Kidney (tissue), 14 donors: ENCODE measurements around the gene MED25. TPM values are rescaled to one million over a fixed set of nuclear protein-coding genes. Genes with fewer than 3 reads are reported as not detected.
A peak's percentile ranks its signal among the peaks of the same experiment; 100 is the strongest.

Experiments used
- DNase-seq, 5 donors: peaks; one replicate each; pipeline ENCODE4 v3.0.0-alpha.2; 2013 to 2020
- FAIRE-seq: peaks from 2 replicates; lab custom pipeline; 2012; peaks lifted over from hg19 to GRCh38; lab: Jason Lieb, UNC
- H3K27ac ChIP-seq, 2 donors: one replicate each; pipeline ENCODE4 v1.7.0; 2013; ENCODE audit warnings: low read depth in 2 of 2, low read length in 2 of 2, inconsistent platforms in 1 of 2
- H3K27me3 ChIP-seq: one replicate; pipeline ENCODE4 v1.7.1; 2013; ENCODE audit warnings: low read length, inconsistent platforms; ENCODE audit not compliant: control insufficient read depth, insufficient read depth
- H3K36me3 ChIP-seq, 3 donors: one replicate each; pipeline versions ENCODE4 v1.7.0 to v1.7.1; 2013; ENCODE audit warnings: low read length in 3 of 3, control low read depth in 1 of 3, inconsistent platforms in 1 of 3; ENCODE audit not compliant: insufficient read depth in 3 of 3, control insufficient read depth in 2 of 3
- H3K4me1 ChIP-seq, 3 donors: one replicate each; pipeline versions ENCODE4 v1.7.0 to v1.7.1; 2013; ENCODE audit warnings: low read length in 3 of 3, inconsistent platforms in 1 of 3, low read depth in 1 of 3; ENCODE audit not compliant: control insufficient read depth in 2 of 3, insufficient read depth in 2 of 3
- H3K4me3 ChIP-seq, 3 donors: one replicate each; pipeline versions ENCODE4 v1.7.0 to v1.8.1; 2013; ENCODE audit warnings: low read length in 3 of 3, control low read depth in 1 of 3, inconsistent platforms in 1 of 3
- H3K9ac ChIP-seq, 3 donors: one replicate each; pipeline versions ENCODE4 v1.7.0 to v1.7.1; 2013; ENCODE audit warnings: low read length in 3 of 3, control low read depth in 1 of 3, inconsistent platforms in 1 of 3
- H3K9me3 ChIP-seq, 3 donors: one replicate each; pipeline versions ENCODE4 v1.7.0 to v1.7.1; 2013; ENCODE audit warnings: low read length in 3 of 3, control low read depth in 1 of 3, inconsistent platforms in 1 of 3; ENCODE audit not compliant: control insufficient read depth in 2 of 3, insufficient read depth in 1 of 3
- CTCF ChIP-seq: IDR thresholded peaks from 3 replicates; pipeline ENCODE4 v1.5.1; 2012; ENCODE audit warnings: mild to moderate bottlenecking, moderate library complexity, borderline replicate concordance; ENCODE audit not compliant: insufficient read depth; ENCODE audit errors: extremely low read depth
- intact Hi-C: fragments of 100-400 bp; cut with DNase I; formaldehyde crosslinking; loops from one replicate; pipeline ENCODE4 v1.11.1; 2022
- polyA plus RNA-seq: library from polyadenylated mRNA; stranded (reverse); fragments of 350-450 nt; fragmentation: Illumina TruSeq; extraction: RNeasy Lipid Tissue Mini Kit (QIAGEN cat#74804); gene quantifications from one replicate; pipeline ENCODE4 v1.2.3, GENCODE V29; 2014; ENCODE audit warnings: low read depth, low replicate concordance; ENCODE audit not compliant: insufficient read depth
- total RNA-seq: library from RNA; stranded (reverse); fragmentation: NEBNext Ultra II Directional; extraction: Animal tissue kit (Norgen Biotek cat#: 25700); gene quantifications from one replicate; pipeline ENCODE4 v1.2.1, GENCODE V29; 2021
- donor health status: control.
- donor health status: control.
- donor health status: control.
- donor health status: control.
- donor health status: control.
- donor health status: DM: yes; HTN: yes; CAD: no.
- donor health status: Normal renal cell carcinoma (clear cell type).

MED25 gene
- total and polyA plus RNA-seq, 2 donors from 2014 or later: 37.3 to 53.2 TPM

- Histone ChIP-seq H3K9ac (no peak overlapping the region), H3K27ac (no peak overlapping the region), H3K36me3 (peaks cover 6 to 22% (median 11%) of the 10 kb centered on the region in 3 donors), H3K27me3 (no peaks in the 10 kb centered on the region), H3K4me3 (no peak overlapping the region), H3K9me3 (no peaks in the 10 kb centered on the region), H3K4me1 (peaks cover 0 to 18% (median 8%) of the 10 kb centered on the region in 3 donors)
- no peak for FAIRE-seq
- DNase-seq: no peak
- no peak for TF ChIP-seq CTCF
- intact Hi-C loops: no loop called here
These were observed 45.8 kb downstream of the MED25 start for GRCh38 chr19:49863935-49864320.

- Histone ChIP-seq H3K27ac (no peak overlapping the region), H3K9me3 (no peaks in the 10 kb centered on the region), H3K36me3 (peaks cover 6 to 20% (median 11%) of the 10 kb centered on the region in 3 donors), H3K4me1 (peaks cover 0 to 20% (median 8%) of the 10 kb centered on the region in 3 donors), H3K9ac (no peak overlapping the region), H3K27me3 (no peaks in the 10 kb centered on the region), H3K4me3 (no peak overlapping the region)
- TF ChIP-seq CTCF: no peak
- DNase-seq (no peak), FAIRE-seq (no peak)
- intact Hi-C loops: no loop called here
These were observed 46.8 kb downstream of the MED25 start for GRCh38 chr19:49864890-49865289.

- H3K4me1 ChIP-seq: peaks cover 2 to 31% (median 16%) of the 10 kb centered on the region in 3 donors
- intact Hi-C loops: no loop called here
- FAIRE-seq: no peak
These were observed 49.1 kb downstream of the MED25 start, which contains the start of gene PNKP for GRCh38 chr19:49866933-49867782. PNKP (minus strand) TSS chr19:49867576; CDS start chr19:49867204, 372 bp downstream.

More at GRCh38 chr19:49866933-49867782, 49.1 kb downstream of the MED25 start, which contains the start of gene PNKP:
- peaks cover 6 to 18% (median 11%) of the 10 kb centered on the region in 3 donors for H3K36me3 ChIP-seq
- H3K9ac ChIP-seq: peak within 1 kb of the TSS; percentile 54 to 72 (median 69)
- H3K9me3 ChIP-seq: no peaks in the 10 kb centered on the region
- no peaks in the 10 kb centered on the region for H3K27me3 ChIP-seq
- TF ChIP-seq CTCF: peak; percentile 0
- DNase-seq: peak; percentile 94 to 98 (median 96)
- H3K4me3 ChIP-seq: peak within 1 kb of the TSS; percentile 79 to 89 (median 82)
- H3K27ac ChIP-seq: peak within 1 kb of the TSS; percentile 94 to 97
